ENCODE results near the gene ITM2B.
"Not testable (repeated sequence)": the region's sequence is repeated elsewhere in the genome, so short reads cannot be mapped to it uniquely, and the experiment has no call there.

ITM2B gene

GRCh38 chr13:48230541-48230940, 2.5 kb upstream of the ITM2B start:
- DNase-seq (ENCODE audit: low spot score) = no peak

DNA sequence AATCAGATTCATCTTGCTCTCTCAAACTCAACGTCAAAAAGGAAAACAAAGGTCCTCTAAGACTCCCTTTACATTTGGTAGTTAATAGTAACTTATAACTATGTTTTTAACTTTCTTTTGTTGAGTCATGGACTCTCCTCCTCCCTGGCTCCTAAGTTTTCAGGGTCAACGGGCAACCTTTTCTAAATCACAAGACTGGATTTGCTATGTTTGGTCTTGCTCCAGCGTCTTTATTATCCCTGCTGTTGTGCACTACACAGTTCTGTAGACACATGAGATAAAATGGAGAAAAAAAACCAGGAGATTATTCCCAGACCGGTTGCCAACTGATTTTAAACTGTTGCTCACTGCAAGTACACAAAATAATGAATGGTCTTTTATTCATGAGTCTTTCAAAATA, 1.9 kb upstream of the ITM2B start:
- DNase-seq (ENCODE audit: low spot score) = no peak

- DNase-seq (ENCODE audit: low spot score) = no peak
Observed at GRCh38 chr13:48231933-48232332, 1.1 kb upstream of the ITM2B start.

- no peak for DNase-seq (ENCODE audit: low spot score)
Observed at GRCh38 chr13:48232420-48233045, 473 bp upstream of the ITM2B start.

- DNase-seq (ENCODE audit: low spot score) = no peak
Observed at GRCh38 chr13:48233889-48234488, 983 bp downstream of the ITM2B start.

- no peak for DNase-seq (ENCODE audit: low spot score)
Observed at GRCh38 chr13:48234566-48235340, 1.7 kb downstream of the ITM2B start.

- DNase-seq (ENCODE audit: low spot score) = peak; percentile 20
Observed at GRCh38 chr13:48235341-48236135, 2.5 kb downstream of the ITM2B start.

- no peak for DNase-seq (ENCODE audit: low spot score)
Observed at GRCh38 chr13:48236528-48237353, 3.7 kb downstream of the ITM2B start.

GRCh38 chr13:48239369-48239768, 6.4 kb downstream of the ITM2B start:
- not testable (repeated sequence) for DNase-seq (ENCODE audit: low spot score)

GRCh38 chr13:48241651-48242050, 8.6 kb downstream of the ITM2B start:
- DNase-seq (ENCODE audit: low spot score) = no peak

DNA sequence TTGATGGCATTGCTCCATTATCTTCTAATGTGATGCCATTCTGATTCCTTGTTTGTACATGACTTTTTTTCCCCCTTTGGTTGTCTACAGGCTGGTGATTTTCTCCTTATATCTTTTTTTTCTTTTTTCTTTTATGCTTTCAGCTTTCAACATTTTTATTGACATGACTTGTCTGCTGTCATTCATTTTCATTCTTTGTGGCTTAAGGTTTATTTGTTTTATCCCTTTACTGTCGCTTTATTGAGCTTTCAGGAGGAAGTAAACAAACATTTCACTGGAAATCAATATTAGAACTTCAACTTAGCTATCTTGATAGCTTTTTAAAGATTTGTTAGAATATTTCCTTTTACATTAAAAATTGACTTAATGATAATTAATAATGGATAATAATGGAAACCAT, 9.7 kb downstream of the ITM2B start:
- DNase-seq (ENCODE audit: low spot score) = no peak

GRCh38 chr13:48244159-48244558, 11.2 kb downstream of the ITM2B start:
- no peak for DNase-seq (ENCODE audit: low spot score)

GRCh38 chr13:48246102-48246501, 13.1 kb downstream of the ITM2B start:
- DNase-seq (ENCODE audit: low spot score) = no peak

DNA sequence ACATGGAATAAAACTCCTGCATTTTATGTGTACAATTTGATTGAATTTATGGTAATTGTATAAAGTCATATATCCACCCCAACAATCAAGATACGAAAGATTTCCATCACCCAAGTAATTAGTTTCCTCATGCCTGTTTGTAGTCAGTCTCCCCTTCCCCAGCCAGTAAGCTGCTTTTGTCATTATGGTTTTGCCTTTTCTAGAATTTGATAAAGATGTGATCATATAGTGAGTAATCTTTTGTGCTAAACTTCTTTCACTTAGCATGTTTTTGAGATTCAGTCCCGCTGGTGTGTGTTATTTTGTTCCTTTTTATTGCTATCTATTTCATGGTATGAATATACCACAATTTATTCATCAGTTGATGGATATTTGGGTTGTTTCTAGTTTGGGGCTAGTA, 16.0 kb downstream of the ITM2B start:
- no peak for DNase-seq (ENCODE audit: low spot score)

DNA sequence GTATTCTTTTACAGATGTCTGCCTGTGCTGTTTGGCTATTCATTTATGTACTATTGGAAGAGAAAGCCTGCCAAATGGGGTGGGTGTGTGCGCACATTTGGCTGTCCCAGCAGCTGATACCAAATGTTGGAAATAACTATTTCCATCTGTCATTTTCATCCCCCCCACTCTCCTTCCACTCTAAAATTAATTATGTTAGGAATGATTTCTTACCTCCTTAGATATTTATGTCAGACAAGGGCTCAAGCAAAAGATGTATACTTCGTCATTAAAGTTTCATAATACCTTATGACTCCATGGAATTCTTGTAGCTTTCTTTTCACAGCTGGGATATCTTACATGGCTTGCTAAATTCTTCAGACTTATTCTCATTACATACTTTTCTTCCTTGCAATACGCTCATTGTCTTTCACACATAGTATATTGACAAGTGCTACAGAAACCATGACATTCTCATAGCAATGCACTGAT, 18.6 kb downstream of the ITM2B start:
- DNase-seq (ENCODE audit: low spot score) = peak; percentile 17

DNA sequence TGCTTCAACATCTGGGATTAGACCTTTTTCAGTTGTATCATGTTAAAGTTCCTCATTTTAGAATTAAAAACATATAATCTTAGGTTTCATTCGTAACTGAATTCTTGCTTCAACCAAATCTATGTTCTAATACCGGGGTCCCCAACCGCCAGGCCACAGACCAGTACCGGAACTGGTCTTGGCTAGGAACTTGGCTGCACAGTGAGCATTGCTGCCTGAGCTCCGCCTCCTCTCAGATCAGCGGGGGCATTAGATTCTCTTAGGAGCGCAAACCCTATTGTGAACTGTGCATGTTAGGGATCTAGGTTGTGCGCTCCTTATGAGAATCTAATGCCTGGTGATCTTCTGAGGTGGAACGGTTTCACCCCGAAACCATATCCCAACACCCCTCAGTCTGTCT, 19.2 kb downstream of the ITM2B start:
- DNase-seq (ENCODE audit: low spot score) = no peak

GRCh38 chr13:48253849-48254248, 20.8 kb downstream of the ITM2B start:
- no peak for DNase-seq (ENCODE audit: low spot score)

DNA sequence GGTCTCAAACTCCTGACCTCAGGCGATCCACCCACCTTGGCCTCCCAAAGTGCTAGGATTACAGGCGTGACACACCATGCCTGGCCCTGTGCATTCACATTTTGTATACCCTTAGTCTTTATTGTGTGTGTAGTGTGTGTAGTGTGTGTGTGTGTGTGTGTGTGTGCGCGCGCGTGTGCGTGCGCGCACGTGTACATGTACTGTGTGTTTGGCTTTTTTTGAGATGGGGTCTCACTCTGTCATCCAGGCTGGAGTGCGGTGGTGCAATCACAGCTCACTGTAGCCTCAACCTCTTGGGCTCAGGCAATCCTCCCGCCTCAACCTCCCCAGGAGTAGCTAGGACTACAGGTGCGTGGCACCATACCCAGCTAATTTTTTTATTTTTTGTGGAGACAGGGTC, 22.1 kb downstream of the ITM2B start:
- no peak for DNase-seq (ENCODE audit: low spot score)

DNA sequence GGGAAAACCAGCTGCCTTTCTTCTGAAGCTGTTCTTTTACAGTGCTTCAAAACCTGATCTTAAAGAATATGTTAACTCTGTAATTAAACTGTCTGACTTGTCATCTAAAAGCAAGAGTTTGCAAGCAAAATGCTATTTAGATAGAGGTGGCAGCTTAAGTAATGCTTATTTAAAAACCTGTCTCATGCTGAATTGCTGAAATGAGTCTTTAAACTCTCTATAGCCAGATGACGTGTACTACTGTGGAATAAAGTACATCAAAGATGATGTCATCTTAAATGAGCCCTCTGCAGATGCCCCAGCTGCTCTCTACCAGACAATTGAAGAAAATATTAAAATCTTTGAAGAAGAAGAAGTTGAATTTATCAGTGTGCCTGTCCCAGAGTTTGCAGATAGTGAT, 22.9 kb downstream of the ITM2B start:
- no peak for DNase-seq (ENCODE audit: low spot score)

DNA sequence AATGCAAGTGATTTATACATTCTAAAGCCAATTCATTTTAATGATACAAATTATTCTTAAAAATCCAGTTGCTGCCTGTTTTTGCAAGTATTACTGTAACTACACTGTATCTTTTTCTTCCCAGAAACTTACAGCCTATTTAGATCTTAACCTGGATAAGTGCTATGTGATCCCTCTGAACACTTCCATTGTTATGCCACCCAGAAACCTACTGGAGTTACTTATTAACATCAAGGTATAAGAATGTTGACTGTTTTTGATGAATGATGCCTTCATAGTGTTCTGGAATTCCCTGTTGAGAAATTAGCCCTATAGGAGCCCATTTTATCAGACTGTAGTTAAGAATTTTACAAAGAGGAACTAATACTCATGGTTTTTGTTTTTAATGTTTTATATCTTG, 25.0 kb downstream of the ITM2B start:
- no peak for DNase-seq (ENCODE audit: low spot score)

GRCh38 chr13:48258430-48258829, 25.4 kb downstream of the ITM2B start:
- DNase-seq (ENCODE audit: low spot score) = no peak

- DNase-seq (ENCODE audit: low spot score) = no peak
Observed at GRCh38 chr13:48260970-48261369, 28.0 kb downstream of the ITM2B start.
